HepG2 (cell line): ENCODE results near the gene MGST2. TPM values are rescaled to one million over a fixed set of nuclear protein-coding genes. Genes with fewer than 3 reads are reported as not detected.

Experiments used
- EEA1 ChIP-seq: sonication (generic); formaldehyde crosslinking; IDR thresholded peaks from 2 replicates; pipeline ENCODE4 v1.5.1; 2020; ENCODE audit warnings: mild to moderate bottlenecking, missing genetic modification reagents, borderline replicate concordance
- ELF3 ChIP-seq: IDR thresholded peaks from 2 replicates; pipeline ENCODE4 v1.6.1; 2016; ENCODE audit warnings: missing genetic modification reagents, missing compliant biosample characterization
- GTF3A ChIP-seq: sonication (generic); formaldehyde crosslinking; conservative IDR thresholded peaks from 2 replicates; pipeline ENCODE4 v1.4.0; 2020; ENCODE audit warnings: mild to moderate bottlenecking, missing genetic modification reagents
- HNRNPK ChIP-seq: fragments of 200-400 bp; formaldehyde crosslinking; IDR thresholded peaks from 2 replicates; pipeline ENCODE4 v1.6.1; 2018; ENCODE audit warnings: low read length, low read depth, moderate library complexity, mild to moderate bottlenecking; ENCODE audit not compliant: poor library complexity, severe bottlenecking
- HOXA3 ChIP-seq: sonication (generic); formaldehyde crosslinking; IDR thresholded peaks from 2 replicates; pipeline ENCODE4 v1.5.0; 2020; ENCODE audit warnings: missing genetic modification reagents
- KAT8 ChIP-seq: IDR thresholded peaks from 2 replicates; pipeline ENCODE4 v1.6.1; 2016; ENCODE audit warnings: missing genetic modification reagents, missing compliant biosample characterization
- LRRFIP1 ChIP-seq: sonication (generic); formaldehyde crosslinking; conservative IDR thresholded peaks from 2 replicates; pipeline ENCODE4 v1.4.0; 2020; ENCODE audit warnings: missing genetic modification reagents
- MED13 ChIP-seq: sonication (generic); formaldehyde crosslinking; IDR thresholded peaks from 2 replicates; pipeline ENCODE4 v1.5.0; 2020; ENCODE audit warnings: missing genetic modification reagents
- MIER3 ChIP-seq: IDR thresholded peaks from 2 replicates; pipeline ENCODE4 v1.6.1; 2016; ENCODE audit warnings: missing compliant biosample characterization, borderline replicate concordance
- MYC ChIP-seq: sonication (generic); formaldehyde crosslinking; IDR thresholded peaks from 2 replicates; pipeline ENCODE4 v1.9.0; 2021; ENCODE audit warnings: missing genetic modification reagents, borderline replicate concordance
- MZF1 ChIP-seq: sonication (generic); formaldehyde crosslinking; IDR thresholded peaks from 2 replicates; pipeline ENCODE4 v1.8.1; 2023; ENCODE audit warnings: mild to moderate bottlenecking, missing genetic modification reagents, borderline replicate concordance
- NBN ChIP-seq: fragments of 450-650 bp; conservative IDR thresholded peaks from 2 replicates; pipeline ENCODE4 v1.6.1; 2017
- NR2F1 ChIP-seq, 2 experiments: fragments of 450-650 bp in 1 of 2; formaldehyde crosslinking in 1 of 2; IDR thresholded peaks; 2 replicates each; pipeline versions ENCODE4 v1.5.0 to v1.6.1; 2016 to 2020; ENCODE audit warnings: mild to moderate bottlenecking in 1 of 2, missing compliant biosample characterization in 1 of 2, missing genetic modification reagents in 1 of 2, moderate library complexity in 1 of 2
- NR2F6 ChIP-seq, 2 experiments: IDR thresholded peaks; 2 replicates each; pipeline ENCODE4 v1.6.1; 2016; ENCODE audit warnings: antibody characterized with exemption in 1 of 2, mild to moderate bottlenecking in 1 of 2
- POLR2A ChIP-seq, 2 experiments: IDR thresholded peaks; 2 replicates each; pipeline ENCODE4 v1.6.1; 2011; ENCODE audit warnings: low read depth in 2 of 2, low read length in 2 of 2, mild to moderate bottlenecking in 1 of 2, moderate library complexity in 1 of 2; ENCODE audit not compliant: insufficient read depth in 1 of 2
- POLR2AphosphoS2 ChIP-seq: IDR thresholded peaks from 2 replicates; pipeline ENCODE4 v1.6.1; 2011; ENCODE audit warnings: low read depth, low read length, improper control_type of control experiment
- SMAD1 ChIP-seq: sonication (generic); formaldehyde crosslinking; IDR thresholded peaks from 2 replicates; pipeline ENCODE4 v1.4.0; 2020; ENCODE audit warnings: missing genetic modification reagents, low read depth, mild to moderate bottlenecking, borderline replicate concordance
- SMAD3 ChIP-seq: sonication (generic); formaldehyde crosslinking; IDR thresholded peaks from 2 replicates; pipeline ENCODE4 v1.4.0; 2020; ENCODE audit warnings: missing genetic modification reagents
- TAF1 ChIP-seq: sonication (generic); formaldehyde crosslinking; IDR thresholded peaks from 2 replicates; pipeline ENCODE4 v1.4.0; 2020; ENCODE audit warnings: missing genetic modification reagents
- ZBTB10 ChIP-seq: sonication (generic); formaldehyde crosslinking; IDR thresholded peaks from 2 replicates; pipeline ENCODE4 v1.4.0; 2020; ENCODE audit warnings: missing genetic modification reagents, borderline replicate concordance
- ZFY ChIP-seq: sonication (generic); formaldehyde crosslinking; IDR thresholded peaks from 2 replicates; pipeline ENCODE4 v1.4.0; 2020; ENCODE audit warnings: missing genetic modification reagents
- ZNF331 ChIP-seq: sonication (generic); formaldehyde crosslinking; IDR thresholded peaks from 2 replicates; pipeline ENCODE4 v1.4.0; 2020; ENCODE audit warnings: missing genetic modification reagents
- ZNF350 ChIP-seq: sonication (generic); formaldehyde crosslinking; IDR thresholded peaks from 2 replicates; pipeline ENCODE4 v1.4.0; 2020; ENCODE audit warnings: mild to moderate bottlenecking, low read depth, missing genetic modification reagents, borderline replicate concordance
- ZNF501 ChIP-seq: sonication (generic); formaldehyde crosslinking; IDR thresholded peaks from 2 replicates; pipeline ENCODE4 v1.5.1; 2020; ENCODE audit warnings: mild to moderate bottlenecking, moderate library complexity, missing genetic modification reagents
- ZNF549 ChIP-seq: sonication (generic); formaldehyde crosslinking; IDR thresholded peaks from 2 replicates; pipeline ENCODE4 v1.5.0; 2020; ENCODE audit warnings: missing genetic modification reagents
- ZNF674 ChIP-seq: sonication (generic); formaldehyde crosslinking; IDR thresholded peaks from 2 replicates; pipeline ENCODE4 v1.5.0; 2020; ENCODE audit warnings: low read depth, mild to moderate bottlenecking, missing genetic modification reagents
- ZNF761 ChIP-seq: sonication (generic); formaldehyde crosslinking; conservative IDR thresholded peaks from 2 replicates; pipeline ENCODE4 v1.4.0; 2020; ENCODE audit warnings: mild to moderate bottlenecking, missing genetic modification reagents
- ZSCAN29 ChIP-seq: sonication (generic); formaldehyde crosslinking; conservative IDR thresholded peaks from 2 replicates; pipeline ENCODE4 v1.4.0; 2020; ENCODE audit warnings: mild to moderate bottlenecking, missing genetic modification reagents
- polyA plus RNA-seq, 8 experiments: library from polyadenylated mRNA; depleted of rRNA in 3 of 8; stranded (reverse) in 7 of 8; unstranded in 1 of 8; fragments of >200 nt; fragmentation: Illumina TruSeq in 4 of 8; extraction: Trizol in 4 of 8; gene quantifications; 2 replicates each; pipeline versions ENCODE4 v1.2.1 to v1.2.3, GENCODE V29; 2011 to 2016; ENCODE audit warnings: low read depth in 4 of 8, missing spikeins in 1 of 8, mixed read lengths in 1 of 8; ENCODE audit not compliant: insufficient read depth in 1 of 8
- total RNA-seq, 5 experiments: library from RNA; depleted of rRNA; stranded (reverse); fragments of >200 nt; fragmentation: Illumina TruSeq; extraction: Trizol; gene quantifications; 2 replicates each; pipeline ENCODE4 v1.2.3, GENCODE V29; 2016; ENCODE audit warnings: low read depth in 1 of 5

Gene MGST2
- total and polyA plus RNA-seq, 2 of the 13 experiments (the other 11 are each of a cell fraction or from before 2014, with no cell fraction given) = 205 to 416 TPM

GRCh38 chr4:139689093-139689722 lies 23.6 kb downstream of the MGST2 start (continued):
- TF ChIP-seq SMAD1 (CRISPR knock-in tag) (no peak), MYC (CRISPR knock-in tag) (peak; percentile 47; the same call in 1 of the 2 replicates), GTF3A (CRISPR knock-in tag) (no peak), POLR2A (IDR thresholded peaks at IDR 0.05; ENCODE audit: insufficient read depth in 1 of 2, low read depth in 2 of 2, low read length in 2 of 2) (peak; percentile 36 to 52; a peak in 2 of 4 replicates), MIER3 (CRISPR knock-in tag) (0 out of 2 replicates have a peak, but pooled peaks have one; percentile 67), ZNF549 (CRISPR knock-in tag) (no peak), NR2F6 (IDR thresholded peaks at IDR 0.05) (peak; percentile 89), NR2F6 (CRISPR knock-in tag; IDR thresholded peaks at IDR 0.05) (peak; percentile 90), ZNF350 (CRISPR knock-in tag) (0 out of 2 replicates have a peak, but pooled peaks have one; percentile 22), LRRFIP1 (no peak), NR2F1 (CRISPR knock-in tag; IDR thresholded peaks at IDR 0.05) (peak; percentile 84 to 94), TAF1 (CRISPR knock-in tag) (no peak), MED13 (peak; percentile 79; the same call in 1 of the 2 replicates), ZFY (CRISPR knock-in tag) (no peak), ZNF331 (CRISPR knock-in tag) (peak; percentile 96), ZSCAN29 (peak; percentile 76; the same call in 1 of the 2 replicates), SMAD3 (CRISPR knock-in tag) (peak; percentile 60; the same call in 1 of the 2 replicates), NBN (no peak), ZBTB10 (CRISPR knock-in tag) (no peak), EEA1 (CRISPR knock-in tag) (no peak), HNRNPK (no peak), ZNF761 (CRISPR knock-in tag) (no peak), KAT8 (CRISPR knock-in tag) (peak; percentile 75), ZNF501 (CRISPR knock-in tag) (peak; percentile 54), HOXA3 (peak; percentile 83), POLR2AphosphoS2 (no peak), MZF1 (no peak), ZNF674 (CRISPR knock-in tag) (no peak), ELF3 (CRISPR knock-in tag) (peak; percentile 88)
